HG02840 (cell line): ENCODE results near the gene STARD13.
A peak's percentile ranks its signal among the peaks of the same experiment; 100 is the strongest.

Experiments used
- ATAC-seq: cut with Tn5 transposase; IDR thresholded peaks from one replicate; pipeline ENCODE4 v1.9.1; 2021; ENCODE audit warnings: mild to moderate bottlenecking, moderate library complexity, moderate number of reproducible peaks; ENCODE audit not compliant: unreplicated experiment, low FRiP score

The STARD13 gene

GRCh38 chr13:33285420-33286124, at the start of gene STARD13:
Gene STARD13, minus strand, starts transcription at chr13:33285755. Its CDS starts 117 bp downstream, at chr13:33285638.
- ATAC-seq = peak; percentile 69

GRCh38 chr13:33334831-33335230, 49.3 kb upstream of the STARD13 start:
- no peak for ATAC-seq

- no peak for ATAC-seq
Measured at GRCh38 chr13:33331962-33332361, 46.4 kb upstream of the STARD13 start.

- no peak for ATAC-seq
Measured at GRCh38 chr13:33330483-33330882, 44.9 kb upstream of the STARD13 start.

- no peak for ATAC-seq
Measured at GRCh38 chr13:33328701-33329100, 43.1 kb upstream of the STARD13 start.

- no peak for ATAC-seq
Measured at GRCh38 chr13:33326723-33327122, 41.2 kb upstream of the STARD13 start.

- ATAC-seq = no peak
Measured at GRCh38 chr13:33326246-33326645, 40.7 kb upstream of the STARD13 start.

- ATAC-seq = no peak
Measured at GRCh38 chr13:33323801-33324510, 38.4 kb upstream of the STARD13 start.

- no peak for ATAC-seq
Measured at GRCh38 chr13:33322965-33323668, 37.6 kb upstream of the STARD13 start.

- ATAC-seq = no peak
Measured at GRCh38 chr13:33322543-33322809, 36.9 kb upstream of the STARD13 start.

- no peak for ATAC-seq
Measured at GRCh38 chr13:33321686-33322542, 36.4 kb upstream of the STARD13 start.

GRCh38 chr13:33319859-33320258, 34.3 kb upstream of the STARD13 start:
- no peak for ATAC-seq

GRCh38 chr13:33318744-33319143, 33.2 kb upstream of the STARD13 start:
- ATAC-seq = no peak

- no peak for ATAC-seq
Measured at GRCh38 chr13:33318037-33318436, 32.5 kb upstream of the STARD13 start.

- ATAC-seq = no peak
Measured at GRCh38 chr13:33316890-33317289, 31.3 kb upstream of the STARD13 start.

GRCh38 chr13:33313504-33313903, 27.9 kb upstream of the STARD13 start:
- ATAC-seq = no peak

- no peak for ATAC-seq
Measured at GRCh38 chr13:33312861-33313212, 27.3 kb upstream of the STARD13 start.

GRCh38 chr13:33312150-33312860, 26.8 kb upstream of the STARD13 start:
- no peak for ATAC-seq

GRCh38 chr13:33311040-33311439, 25.5 kb upstream of the STARD13 start:
- ATAC-seq = no peak
